Uterus (tissue), 4 donors: ENCODE measurements around the gene CDH10. TPM values are rescaled to one million over a fixed set of nuclear protein-coding genes. Genes with fewer than 3 reads are reported as not detected.

Source experiments
- DNase-seq, 2 donors: peaks; one replicate each; pipeline ENCODE4 v3.0.0-alpha.2; 2019 to 2020
- H3K27ac ChIP-seq, 2 donors: fragments of 200-600 bp; sonication (generic); 1 replicate in 1 of 2; 2 replicates in 1 of 2; pipeline ENCODE4 v1.5.1; 2016 to 2018
- H3K27me3 ChIP-seq, 2 donors: fragments of 200-600 bp; sonication (generic); one replicate each; pipeline ENCODE4 v1.5.1; 2018 to 2019; ENCODE audit warnings: control low read depth in 1 of 2
- H3K36me3 ChIP-seq, 2 donors: fragments of 200-600 bp; sonication (generic); one replicate each; pipeline ENCODE4 v1.5.1; 2019; ENCODE audit warnings: control low read depth in 1 of 2
- H3K4me1 ChIP-seq, 2 donors: fragments of 200-600 bp; sonication (generic); one replicate each; pipeline ENCODE4 v1.5.1; 2018 to 2019; ENCODE audit warnings: control low read depth in 1 of 2
- H3K4me3 ChIP-seq, 2 donors: fragments of 200-600 bp; sonication (generic); 1 replicate in 1 of 2; 2 replicates in 1 of 2; pipeline ENCODE4 v1.5.1; 2018 to 2019; ENCODE audit warnings: mild to moderate bottlenecking in 1 of 2
- H3K9me3 ChIP-seq, 2 donors: fragments of 200-600 bp; sonication (generic); one replicate each; pipeline ENCODE4 v1.5.1; 2019; ENCODE audit warnings: control low read depth in 1 of 2
- CTCF ChIP-seq, 4 experiments: fragments of 200-600 bp in 2 of 4; fragments of 450-650 bp in 2 of 4; sonication (generic) in 2 of 4; IDR thresholded peaks; one replicate each; pipeline ENCODE4 v1.5.1; 2016 to 2019; ENCODE audit warnings: antibody characterized with exemption in 4 of 4, mild to moderate bottlenecking in 2 of 4, moderate library complexity in 1 of 4
- POLR2A ChIP-seq, 2 donors: fragments of 450-650 bp; IDR thresholded peaks; one replicate each; pipeline ENCODE4 v1.6.1; 2016; ENCODE audit warnings: antibody characterized with exemption in 2 of 2, mild to moderate bottlenecking in 1 of 2, moderate library complexity in 1 of 2
- intact Hi-C: fragments of 100-400 bp; cut with DNase I; formaldehyde crosslinking; loops from one replicate; pipeline ENCODE4 v1.15.1; 2023; ENCODE audit warnings: low total_unique reads
- total RNA-seq, 4 donors: library from RNA; depleted of rRNA in 3 of 4; stranded (reverse); fragments of >200 nt in 3 of 4; gene quantifications; one replicate each; pipeline versions ENCODE4 v1.1.0 to v1.2.4, GENCODE V29; 2014 to 2023
- donor health status: DM: yes; HTN: yes; CAD: no.

Gene CDH10
- total RNA-seq, 4 donors from 2014 or later, result 12.0 TPM; not detected in 3

- intact Hi-C loops, result no loop called here
Observed at GRCh38 chr5:24591426-24591825, 53.4 kb downstream of the CDH10 start.

GRCh38 chr5:24589566-24589965, 55.2 kb downstream of the CDH10 start:
- Histone ChIP-seq H3K27me3 (no peaks in the 10 kb centered on the region), H3K4me1 (no peaks in the 10 kb centered on the region), H3K9me3 (no peaks in the 10 kb centered on the region), H3K27ac (no peak overlapping the region), H3K36me3 (no peaks in the 10 kb centered on the region), H3K4me3 (no peak overlapping the region)
- no peak for DNase-seq
- intact Hi-C loops, result no loop called here
- TF ChIP-seq POLR2A (IDR thresholded peaks at IDR 0.05), result no peak
- TF ChIP-seq CTCF (IDR thresholded peaks at IDR 0.05), result no peak

More at GRCh38 chr5:24591426-24591825, 53.4 kb downstream of the CDH10 start:
- Histone ChIP-seq H3K9me3 (no peaks in the 10 kb centered on the region), H3K27me3 (no peaks in the 10 kb centered on the region), H3K4me1 (no peaks in the 10 kb centered on the region), H3K27ac (no peak overlapping the region), H3K36me3 (no peaks in the 10 kb centered on the region), H3K4me3 (no peak overlapping the region)
- DNase-seq, result no peak
- TF ChIP-seq POLR2A (IDR thresholded peaks at IDR 0.05) (no peak), CTCF (IDR thresholded peaks at IDR 0.05) (no peak)

GRCh38 chr5:24585751-24586150, 59.0 kb downstream of the CDH10 start:
- Histone ChIP-seq H3K27ac (no peak overlapping the region), H3K4me1 (no peaks in the 10 kb centered on the region), H3K27me3 (no peaks in the 10 kb centered on the region), H3K4me3 (no peak overlapping the region), H3K9me3 (no peaks in the 10 kb centered on the region), H3K36me3 (no peaks in the 10 kb centered on the region)
- TF ChIP-seq POLR2A (IDR thresholded peaks at IDR 0.05) (no peak), CTCF (IDR thresholded peaks at IDR 0.05) (no peak)
- DNase-seq, result no peak
- intact Hi-C loops, result no loop called here

- intact Hi-C loops, result no loop called here
- TF ChIP-seq CTCF (IDR thresholded peaks at IDR 0.05), result no peak
- TF ChIP-seq POLR2A (IDR thresholded peaks at IDR 0.05), result no peak
- no peaks in the 10 kb centered on the region for H3K9me3 ChIP-seq
- no peaks in the 10 kb centered on the region for H3K36me3 ChIP-seq
- DNase-seq, result no peak
- H3K27me3 ChIP-seq, result no peaks in the 10 kb centered on the region
- H3K27ac ChIP-seq, result no peak overlapping the region
- H3K4me3 ChIP-seq, result no peak overlapping the region
- no peaks in the 10 kb centered on the region for H3K4me1 ChIP-seq
Observed at GRCh38 chr5:24571302-24571701, 73.5 kb downstream of the CDH10 start.

GRCh38 chr5:24566933-24567332, 77.8 kb downstream of the CDH10 start:
- H3K36me3 ChIP-seq, result no peaks in the 10 kb centered on the region
- H3K9me3 ChIP-seq, result no peaks in the 10 kb centered on the region
- H3K4me3 ChIP-seq, result no peak overlapping the region
- intact Hi-C loops, result no loop called here
- no peak overlapping the region for H3K27ac ChIP-seq
- no peak for DNase-seq
- no peaks in the 10 kb centered on the region for H3K4me1 ChIP-seq
- H3K27me3 ChIP-seq, result no peaks in the 10 kb centered on the region
- TF ChIP-seq CTCF (IDR thresholded peaks at IDR 0.05) (no peak), POLR2A (IDR thresholded peaks at IDR 0.05) (no peak)
